Limb (tissue), 2 donors: ENCODE data around the gene TMEM259.
A peak's percentile ranks its signal among the peaks of the same experiment; 100 is the strongest.
"Not testable (repeated sequence)": the region's sequence is repeated elsewhere in the genome, so short reads cannot be mapped to it uniquely, and the experiment has no call there.

Source experiments
- DNase-seq, 2 donors: peaks; one replicate each; pipeline ENCODE4 v3.0.0-alpha.2; 2016; ENCODE audit errors: extremely low spot score in 2 of 2

The TMEM259 gene

DNA sequence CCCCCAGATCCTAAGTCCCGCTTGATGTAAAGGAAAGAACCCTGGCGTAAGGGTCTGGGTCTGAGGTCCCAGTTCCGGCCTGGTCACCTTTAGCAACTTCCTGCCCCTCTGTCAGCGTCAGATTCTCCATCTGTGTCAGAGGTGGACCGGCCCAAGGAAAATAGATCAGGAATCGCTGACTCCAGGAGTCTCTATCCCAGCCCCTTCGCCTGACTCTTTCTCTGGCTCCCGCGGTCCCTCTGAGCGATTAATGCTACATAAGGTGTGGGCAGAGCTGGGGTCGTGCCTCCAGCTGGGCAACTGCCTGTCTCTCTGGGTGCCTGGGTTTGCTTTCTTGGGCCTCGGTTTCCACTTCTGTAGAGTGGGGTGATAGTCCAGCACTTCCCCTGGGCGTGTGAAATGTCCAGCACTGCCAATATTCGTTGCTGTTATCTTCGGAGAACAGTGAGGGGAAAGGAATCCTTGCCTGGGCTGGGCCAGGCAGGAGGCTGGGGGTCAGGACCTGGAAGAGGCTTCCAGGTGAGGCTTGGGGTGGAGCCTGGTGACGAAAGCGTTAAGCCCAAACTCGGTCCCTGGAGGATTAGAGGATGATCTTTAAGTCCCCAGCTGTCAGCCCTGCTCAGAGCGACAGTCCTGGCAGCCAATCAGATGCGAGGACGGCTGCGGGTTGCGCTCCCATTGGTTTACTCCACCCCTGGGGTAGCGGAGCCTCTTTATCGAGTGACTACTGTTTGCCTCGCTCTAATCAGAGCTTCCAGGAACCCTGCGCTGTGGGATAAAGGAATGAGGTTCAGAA is 19.8 kb upstream of the TMEM259 start:
- peak; percentile 77 to 90 for DNase-seq

DNA sequence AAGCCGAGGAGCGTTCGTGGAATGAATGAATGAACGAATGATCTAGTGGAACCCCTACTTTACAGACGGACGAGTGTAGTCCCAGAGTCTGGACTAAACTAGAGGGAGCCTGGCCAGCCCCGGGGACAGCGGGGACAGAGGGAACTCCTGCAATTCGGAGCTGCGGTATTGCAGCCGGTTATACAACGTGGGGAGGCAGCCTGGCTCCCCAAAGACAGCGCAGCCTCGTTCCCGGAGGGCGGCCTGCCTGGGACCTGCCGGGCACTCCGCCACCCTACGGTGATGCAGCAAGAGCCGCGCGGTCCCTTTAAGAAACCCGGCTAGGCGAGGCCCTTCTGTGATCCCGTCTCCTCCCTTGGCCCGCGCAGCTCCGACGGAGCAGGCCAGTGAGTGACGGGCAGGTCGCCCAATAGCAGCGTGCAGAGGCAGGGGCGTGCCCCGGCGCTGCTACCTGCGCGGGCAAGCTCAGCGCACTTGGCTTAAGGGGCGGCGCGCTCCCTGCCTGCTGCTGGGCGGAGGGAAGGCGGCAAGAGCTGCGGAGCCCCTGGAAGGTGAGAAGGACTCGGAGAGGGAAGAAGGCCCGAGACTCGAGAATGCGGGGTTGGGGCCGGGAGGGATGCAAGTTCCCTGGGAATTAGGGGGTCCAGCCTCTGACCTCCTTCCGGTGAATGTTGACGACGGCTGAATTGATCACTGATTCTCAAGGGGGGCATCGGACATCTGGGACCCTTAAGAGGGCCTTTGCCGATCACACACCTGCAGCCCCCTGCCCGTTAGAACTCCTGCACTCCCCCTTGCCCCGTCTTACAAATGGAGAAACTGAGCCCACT is 18.9 kb upstream of the TMEM259 start, which contains the start of gene ABCA7:
Gene ABCA7, plus strand, starts transcription at position 462 of the 830 bp plus-strand sequence. CDS start 1,255 bp downstream, outside the sequence.
- DNase-seq: peak; percentile 95 to 99

DNA sequence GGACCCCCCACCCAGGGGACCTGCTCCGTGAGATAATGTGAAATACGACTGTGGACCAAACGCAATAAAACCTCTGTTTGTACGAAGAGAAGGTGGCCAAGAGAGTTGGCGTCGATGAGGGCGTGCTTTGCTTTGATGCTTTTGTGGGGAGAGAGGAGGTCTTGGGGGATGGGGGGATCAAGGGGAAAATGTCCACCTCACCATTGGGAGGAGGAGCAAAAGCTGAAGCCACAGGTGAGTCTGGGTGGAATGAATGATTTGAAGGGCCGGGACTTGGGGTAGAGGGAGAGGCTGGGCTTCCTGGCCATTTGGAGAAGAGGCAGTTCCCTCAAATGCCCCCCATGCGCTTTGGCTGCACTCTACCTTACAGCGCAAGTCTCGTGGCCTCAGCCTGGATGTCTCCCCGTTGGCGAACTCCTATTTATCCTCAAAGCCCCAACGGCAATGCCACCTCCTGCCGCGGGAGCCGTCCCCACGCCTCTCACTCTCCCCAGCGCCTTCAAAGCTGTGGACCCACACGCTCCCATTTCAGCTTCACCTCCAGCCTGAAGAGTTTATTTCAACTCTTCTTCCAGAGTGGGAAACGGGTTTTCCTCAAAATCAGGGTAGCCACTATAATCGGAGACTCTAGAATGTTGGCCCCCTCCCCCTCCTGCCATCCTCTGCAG is 18.2 kb upstream of the TMEM259 start:
- DNase-seq: no peak

DNA sequence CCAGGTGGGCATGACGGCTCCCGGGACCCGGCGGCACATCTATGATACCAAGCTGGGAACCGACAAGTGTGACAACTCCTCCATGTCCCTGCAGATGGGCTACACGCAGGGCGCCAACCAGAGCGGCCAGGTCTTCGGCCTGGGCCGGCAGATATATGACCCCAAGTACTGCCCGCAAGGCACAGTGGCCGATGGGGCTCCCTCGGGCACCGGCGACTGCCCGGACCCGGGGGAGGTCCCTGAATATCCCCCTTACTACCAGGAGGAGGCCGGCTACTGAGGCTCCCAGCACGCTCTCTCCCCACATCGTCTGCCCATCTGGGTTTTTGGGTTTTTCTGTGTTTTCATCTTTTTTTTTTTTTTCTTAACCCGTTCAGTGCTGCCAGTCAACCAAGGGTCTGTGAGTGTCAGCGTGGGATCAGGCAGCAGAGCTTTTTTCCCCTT is 16.7 kb upstream of the TMEM259 start:
- no peak for DNase-seq

DNA sequence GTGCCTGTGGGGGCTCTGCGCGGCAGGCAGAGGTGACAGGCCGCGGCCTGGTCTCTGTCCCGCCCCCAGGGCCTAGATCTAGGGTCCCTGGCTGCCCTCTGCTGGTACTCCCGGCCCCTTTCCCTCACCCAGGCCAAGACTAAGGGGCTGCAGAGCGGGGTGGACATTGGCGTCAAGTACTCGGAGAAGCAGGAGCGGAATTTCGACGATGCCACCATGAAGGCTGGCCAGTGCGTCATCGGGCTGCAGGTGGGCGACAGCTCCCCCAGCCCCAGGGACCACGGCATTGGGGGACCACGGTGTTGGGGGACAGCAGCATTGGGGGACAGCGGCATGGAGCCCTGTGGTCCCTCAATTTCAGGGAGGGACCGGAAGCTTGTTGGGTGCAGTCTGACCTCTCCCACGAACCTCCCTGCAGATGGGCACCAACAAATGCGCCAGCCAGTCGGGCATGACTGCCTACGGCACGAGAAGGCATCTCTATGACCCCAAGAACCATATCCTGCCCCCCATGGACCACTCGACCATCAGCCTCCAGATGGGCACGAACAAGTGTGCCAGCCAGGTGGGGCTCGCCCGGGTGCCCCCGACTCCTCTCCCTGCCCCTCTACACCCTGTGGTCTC is 15.2 kb upstream of the TMEM259 start:
- no peak for DNase-seq

DNA sequence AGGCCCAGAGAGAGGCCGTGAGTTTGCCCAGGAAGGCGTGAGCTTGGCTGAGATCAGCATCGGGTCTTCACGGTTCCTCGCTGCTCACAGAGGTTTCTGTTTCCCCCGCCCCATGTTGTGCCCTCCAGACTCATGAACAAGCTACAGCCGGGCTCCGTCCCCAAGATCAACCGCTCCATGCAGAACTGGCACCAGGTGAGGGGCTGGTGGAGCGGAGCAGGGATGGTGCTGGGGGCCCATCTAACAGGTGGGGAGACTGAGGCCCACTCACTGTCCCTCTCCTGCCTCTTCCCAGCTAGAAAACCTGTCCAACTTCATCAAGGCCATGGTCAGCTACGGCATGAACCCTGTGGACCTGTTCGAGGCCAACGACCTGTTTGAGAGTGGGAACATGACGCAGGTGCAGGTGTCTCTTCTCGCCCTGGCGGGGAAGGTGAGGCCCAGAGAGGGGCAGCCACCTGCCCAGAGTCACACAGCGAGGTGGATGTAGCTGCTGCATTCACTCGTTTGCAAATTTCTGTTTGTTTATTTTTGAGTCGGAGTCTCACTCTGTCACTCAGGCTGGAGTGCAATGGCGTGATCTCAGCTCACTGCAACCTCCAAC is 11.4 kb upstream of the TMEM259 start:
- DNase-seq: no peak

DNA sequence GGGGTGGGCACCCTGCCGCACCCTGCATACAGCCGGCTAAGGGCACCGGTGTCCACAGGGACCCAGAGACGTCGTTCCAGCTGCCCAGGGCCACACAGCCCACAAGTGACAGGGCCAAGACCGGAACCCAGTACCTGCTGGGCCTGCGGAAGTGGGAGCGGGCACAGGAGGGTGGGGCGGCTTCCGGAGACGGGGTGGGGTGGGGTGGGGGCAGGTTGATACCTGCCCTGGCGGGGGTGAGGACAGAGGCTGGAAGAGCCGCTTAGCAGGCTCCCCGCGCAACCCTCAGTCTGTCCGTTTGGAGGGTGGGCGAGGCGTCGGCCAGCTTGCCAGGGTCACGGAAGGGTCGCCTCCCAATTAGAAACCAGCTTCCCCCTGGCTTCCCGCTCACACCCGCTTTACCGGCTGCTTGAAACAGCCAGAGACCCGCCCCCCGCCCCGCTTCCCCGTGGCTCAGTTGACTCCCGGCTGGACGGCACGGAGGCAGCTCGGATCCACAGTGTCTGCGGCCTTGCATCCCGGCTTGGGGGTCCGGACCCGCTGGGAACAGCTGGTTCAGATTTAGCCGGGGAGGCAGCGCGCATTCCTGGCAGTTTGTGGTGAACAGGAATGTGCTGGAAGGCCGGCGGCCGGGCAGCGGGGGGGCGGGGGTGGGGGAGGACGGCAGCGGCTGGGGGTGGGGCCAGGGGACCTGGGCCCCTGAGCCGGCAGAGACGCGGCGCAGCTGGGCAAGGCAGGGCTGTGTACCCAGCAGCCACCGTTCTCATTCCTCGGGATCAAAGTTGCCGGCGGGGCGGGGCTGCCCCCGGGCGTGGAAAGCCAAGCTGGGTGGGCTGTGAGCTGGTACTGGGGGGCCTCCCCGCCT is 7.4 kb upstream of the TMEM259 start:
- DNase-seq: peak; percentile 80 to 89

DNA sequence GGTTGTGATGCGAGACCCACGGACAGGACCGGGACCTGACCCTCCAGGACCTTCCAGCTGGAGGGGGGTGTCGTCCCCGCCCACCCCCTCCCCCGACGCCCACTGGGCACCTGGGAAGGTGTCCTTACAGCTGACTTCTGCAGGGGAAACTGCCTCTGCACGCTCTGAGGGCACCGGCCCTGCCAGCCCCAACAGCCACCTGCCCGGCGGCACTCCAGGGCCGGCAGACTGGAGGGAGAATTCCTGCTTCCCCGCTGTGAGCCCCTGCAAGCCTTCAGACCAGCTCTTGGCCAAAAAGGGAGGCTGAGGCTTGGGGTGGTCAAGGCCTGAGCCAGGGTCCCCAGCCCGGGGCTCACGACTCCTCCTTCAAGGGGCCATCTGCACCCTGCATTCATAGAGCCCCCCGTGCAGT is 6.7 kb upstream of the TMEM259 start:
- DNase-seq: no peak

DNA sequence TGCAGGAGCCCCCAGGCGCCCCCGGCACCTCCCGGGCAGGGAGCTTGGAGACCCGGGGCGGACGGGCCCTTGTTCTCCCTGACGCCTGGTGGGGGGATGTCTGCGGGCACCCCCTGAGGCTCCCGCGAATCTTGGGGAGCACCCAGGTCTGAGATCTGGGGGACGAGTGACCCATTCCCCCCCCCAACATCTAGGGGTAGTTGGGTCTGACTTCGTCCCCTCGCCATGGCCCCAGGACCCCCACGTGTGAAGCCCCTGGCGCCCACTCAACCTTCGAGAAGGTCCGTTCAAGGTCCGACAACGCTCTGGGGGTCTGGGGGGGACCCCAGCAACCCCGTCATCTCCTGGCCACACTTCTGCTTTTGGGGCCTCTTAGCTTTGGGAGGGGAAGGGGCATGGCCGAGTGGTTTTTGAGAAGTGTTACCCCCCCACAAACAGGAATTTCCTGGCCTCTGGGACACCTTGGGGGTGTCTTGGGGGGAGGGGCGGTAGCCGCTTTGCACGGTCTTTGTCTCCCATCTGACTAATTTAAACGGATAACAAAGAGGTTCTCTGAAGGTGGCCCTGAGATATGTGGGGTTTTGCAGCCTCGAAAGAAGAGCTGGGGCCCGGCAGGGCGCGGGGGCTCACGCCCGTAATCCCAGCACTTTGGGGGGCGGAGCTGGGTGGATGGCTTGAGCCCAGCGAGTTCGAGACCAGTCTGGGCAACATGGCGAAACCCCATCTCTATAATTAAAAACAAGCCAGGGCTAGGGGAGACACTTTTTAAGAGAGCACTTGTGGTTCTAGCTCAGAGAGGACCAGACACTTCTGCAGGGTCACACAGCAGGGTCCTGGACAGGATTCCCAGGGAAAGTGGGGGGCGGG is 6.1 kb upstream of the TMEM259 start:
- peak in 1 of 2 donors; percentile 65 for DNase-seq

DNA sequence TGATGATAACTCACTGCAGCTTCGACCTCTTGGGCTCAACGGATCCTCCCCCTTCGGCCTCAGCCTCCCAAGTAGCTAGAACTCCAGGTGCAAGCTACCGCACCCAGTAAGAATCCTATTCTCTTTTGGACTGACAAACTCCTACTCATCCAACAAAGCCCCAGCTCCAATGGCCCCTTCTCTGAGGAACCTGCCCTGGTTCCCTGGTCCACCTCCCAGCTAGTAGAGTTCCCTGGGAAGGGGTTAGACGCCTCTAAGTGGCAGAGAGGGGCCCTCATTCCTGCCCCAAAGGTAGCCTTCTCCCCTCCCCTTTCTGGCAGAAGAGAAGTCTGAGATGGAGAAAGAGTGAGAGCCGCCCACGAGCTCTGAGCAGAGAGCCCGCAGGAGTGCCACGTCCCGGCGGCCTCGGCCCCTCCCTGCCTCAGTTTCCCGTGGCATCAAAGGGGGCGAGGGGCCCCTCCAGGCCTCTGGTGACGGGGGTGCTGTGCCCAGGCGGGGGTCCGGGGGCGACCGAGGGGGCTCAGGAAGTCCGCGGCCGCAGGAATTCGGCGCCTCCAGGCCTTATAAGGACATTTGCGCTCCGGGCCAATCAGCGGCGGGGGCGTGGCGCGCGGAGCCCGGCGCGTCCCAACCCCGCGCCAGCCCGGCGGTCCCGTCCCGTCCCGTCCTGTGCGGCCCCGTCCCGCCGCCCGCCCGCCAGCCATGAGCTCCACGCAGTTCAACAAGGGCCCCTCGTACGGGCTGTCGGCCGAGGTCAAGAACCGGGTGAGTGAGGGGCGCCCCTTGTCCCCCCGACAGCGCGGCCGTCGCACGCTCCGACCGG is 5.2 kb upstream of the TMEM259 start, which contains the start of gene CNN2:
Gene CNN2, plus strand, starts transcription at position 649 of the 823 bp plus-strand sequence. Its CDS starts 54 bp downstream, at position 703.
- DNase-seq: peak; percentile 81 to 90

DNA sequence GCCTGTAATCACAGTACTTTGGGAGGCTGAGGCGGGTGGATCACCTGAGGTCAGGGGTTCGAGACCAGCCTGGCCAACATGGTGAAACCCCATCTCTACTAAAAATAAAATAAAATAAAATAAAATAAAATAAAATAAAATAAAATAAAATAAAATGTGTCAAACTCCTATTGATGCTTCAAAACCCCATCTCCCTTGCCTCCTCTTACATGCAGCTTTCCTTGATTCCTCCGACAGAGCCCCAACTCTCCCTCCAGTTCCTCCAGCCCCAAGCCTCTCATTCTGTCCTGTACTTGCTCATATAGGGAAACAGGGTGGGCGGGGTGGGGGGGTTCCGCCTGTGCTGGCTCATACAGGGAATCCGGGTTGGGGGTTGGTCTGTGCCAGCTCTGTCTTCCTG is 4.2 kb upstream of the TMEM259 start:
- not testable (repeated sequence) for DNase-seq

DNA sequence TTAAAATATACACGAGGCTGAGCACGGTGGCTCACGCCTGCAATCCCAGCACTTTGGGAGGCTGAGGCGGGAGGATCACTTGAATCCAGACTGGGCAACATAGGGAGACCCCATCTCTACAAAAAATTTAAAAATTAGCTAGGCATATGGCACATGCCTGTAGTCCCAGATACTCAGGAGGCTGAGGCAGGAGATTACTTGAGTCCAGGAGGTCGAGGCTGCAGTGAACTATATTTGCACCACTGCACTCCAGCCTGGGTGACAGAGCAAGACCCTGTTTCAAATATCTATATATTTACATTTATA is 2.9 kb upstream of the TMEM259 start:
- DNase-seq: not testable (repeated sequence)

DNA sequence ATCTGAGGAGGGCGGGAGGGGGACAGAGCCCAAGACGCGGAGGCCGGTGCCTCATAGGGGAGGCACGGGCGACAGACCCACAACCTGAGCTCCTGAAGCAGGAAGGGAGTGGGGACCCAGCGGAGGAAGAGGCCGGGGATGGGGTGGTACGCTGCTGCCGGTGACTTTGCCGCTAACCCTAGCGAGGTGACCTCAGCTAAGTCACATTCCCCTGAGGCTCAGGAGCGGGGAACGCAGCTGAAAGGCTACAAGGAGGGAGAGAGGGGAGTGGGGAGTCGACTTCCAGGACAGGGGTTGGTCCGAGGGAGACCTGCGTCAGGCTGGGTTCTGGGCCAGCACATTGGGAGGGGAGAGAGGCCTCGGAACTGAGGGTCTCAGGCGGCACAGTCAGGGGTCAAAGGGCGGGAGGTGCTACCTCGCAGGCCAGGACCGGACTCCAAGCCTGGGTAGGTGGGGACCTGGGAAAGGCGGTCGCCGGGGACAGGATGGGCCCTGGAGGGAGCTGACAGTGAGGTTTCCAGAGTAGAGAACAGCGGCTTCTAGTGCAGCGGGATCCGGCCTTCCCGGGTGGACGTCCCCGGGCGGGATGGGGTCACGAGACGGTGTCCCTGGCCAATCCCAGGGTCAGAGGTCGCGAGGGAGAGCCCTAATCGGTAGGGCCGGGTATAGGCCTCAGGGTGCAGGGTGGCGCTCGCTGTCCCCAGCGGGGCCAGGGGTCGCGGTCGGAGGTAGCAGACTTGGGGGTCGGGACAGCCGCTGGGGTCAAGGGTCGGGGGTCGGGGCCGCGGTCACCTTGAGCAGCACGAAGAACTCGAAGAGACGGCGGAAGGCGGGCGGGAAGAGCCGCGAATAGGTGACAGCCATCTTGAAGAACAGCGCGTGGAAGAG is 699 bp downstream of the TMEM259 start:
- peak in 1 of 2 donors; percentile 54 for DNase-seq

DNA sequence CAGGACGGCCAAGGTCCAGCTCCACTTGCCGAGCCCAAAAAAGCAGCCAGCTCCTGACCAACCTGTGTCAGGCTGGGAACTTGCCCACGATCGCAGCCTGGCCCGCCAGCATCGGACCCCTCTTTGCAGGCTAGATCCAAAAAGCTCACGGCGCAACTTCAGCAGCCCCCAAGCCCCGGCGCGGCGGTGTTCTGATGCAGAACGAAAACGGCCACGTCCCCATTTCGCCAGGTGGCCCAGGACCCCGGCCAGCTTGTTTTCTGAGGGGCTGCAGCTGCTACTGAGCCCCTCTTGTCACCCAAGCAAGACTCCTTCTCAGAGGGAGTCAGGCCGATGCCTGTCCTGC is 1.3 kb downstream of the TMEM259 start:
- DNase-seq: no peak

DNA sequence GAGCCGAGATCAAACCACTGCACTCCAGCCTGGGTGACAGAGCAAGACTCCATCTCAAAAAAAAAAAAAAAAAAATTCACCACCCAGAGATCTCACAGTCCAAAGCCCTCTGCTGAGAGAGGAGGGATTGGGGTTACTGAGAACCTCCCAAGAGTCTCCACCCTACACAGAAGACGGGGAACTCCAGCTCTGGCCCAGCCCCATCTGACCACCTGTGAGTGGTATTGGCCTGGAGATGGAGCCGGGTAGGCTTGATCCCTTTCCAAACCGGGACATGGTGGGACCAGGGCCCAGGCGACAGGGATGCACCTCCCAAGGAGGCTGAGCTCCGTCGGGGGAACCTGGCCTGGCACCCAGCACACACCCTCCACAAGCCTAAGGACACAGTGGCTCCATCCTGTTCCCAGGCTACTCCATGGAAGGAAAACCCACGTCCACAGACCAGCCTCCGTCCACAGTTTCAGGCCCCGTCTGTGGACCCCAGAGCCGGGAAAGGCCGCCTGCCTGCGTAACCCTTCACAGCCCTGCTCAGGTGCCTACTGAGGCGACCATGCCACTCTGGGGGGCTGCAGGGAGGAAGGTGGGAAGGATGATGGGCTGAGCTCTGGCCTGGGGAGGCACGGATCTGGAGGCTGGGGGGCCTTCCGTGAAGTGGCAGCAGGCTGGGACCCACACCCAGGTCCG is 1.8 kb downstream of the TMEM259 start:
- DNase-seq: peak in 1 of 2 donors; percentile 37

DNA sequence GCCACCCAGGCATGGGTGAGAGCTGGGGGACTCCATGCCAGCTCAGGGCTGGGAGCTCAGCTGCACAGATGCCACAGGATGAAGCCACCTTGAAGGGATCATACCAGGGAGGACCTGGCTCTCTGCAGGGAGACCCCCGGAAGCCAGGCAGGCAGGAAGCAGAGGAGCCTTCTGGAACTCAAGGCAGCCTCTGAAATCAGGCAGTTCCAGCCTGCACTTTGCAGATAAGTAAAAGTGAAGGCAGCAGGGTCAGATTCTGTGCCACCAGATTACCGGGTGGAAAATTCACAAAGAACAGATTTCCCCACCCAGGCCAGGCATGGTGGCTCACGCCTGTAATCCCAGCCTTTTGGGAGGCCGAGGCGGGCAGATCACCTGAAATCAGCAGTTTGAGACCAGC is 2.5 kb downstream of the TMEM259 start:
- DNase-seq: no peak

DNA sequence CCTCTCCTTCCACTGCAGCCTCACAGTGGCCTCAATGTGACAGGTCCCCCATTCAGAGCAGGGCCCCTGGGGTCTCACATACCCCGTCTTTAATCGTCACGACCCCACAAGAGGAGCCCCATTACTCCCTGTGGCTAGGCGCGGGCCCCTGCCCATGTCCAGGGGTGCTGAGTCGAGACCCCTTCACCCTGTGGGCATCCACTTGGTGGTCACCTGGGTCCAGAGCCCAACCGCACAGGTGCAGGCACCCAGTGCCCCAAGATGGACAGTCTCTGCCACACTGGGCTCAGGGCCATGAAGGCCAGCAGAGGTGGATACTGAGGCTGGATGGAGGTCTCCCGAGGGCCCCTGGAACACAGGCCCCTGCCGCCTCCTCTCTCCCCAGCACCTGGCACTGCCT is 3.0 kb downstream of the TMEM259 start:
- no peak for DNase-seq
